Right renal pelvis (tissue), 4 donors: ENCODE results near the gene MYO15B. TPM values are rescaled to one million over a fixed set of nuclear protein-coding genes. Genes with fewer than 3 reads are reported as not detected.
"Not testable (repeated sequence)": the region's sequence is repeated elsewhere in the genome, so short reads cannot be mapped to it uniquely, and the experiment has no call there.

Source experiments
- DNase-seq, 4 donors: peaks; one replicate each; pipeline ENCODE4 v3.0.0-alpha.2; 2013; ENCODE audit warnings: low read depth in 4 of 4, low spot score in 3 of 4, missing footprints in 1 of 4
- polyA plus RNA-seq, 4 donors: library from polyadenylated mRNA; unstranded; fragments of 120-200 nt; gene quantifications; one replicate each; pipeline ENCODE4 v1.2.1, GENCODE V29; 2013; ENCODE audit not compliant: insufficient read length in 4 of 4

The MYO15B gene
- polyA plus RNA-seq, 4 donors = 97.6 to 182 (median 151) TPM

DNA sequence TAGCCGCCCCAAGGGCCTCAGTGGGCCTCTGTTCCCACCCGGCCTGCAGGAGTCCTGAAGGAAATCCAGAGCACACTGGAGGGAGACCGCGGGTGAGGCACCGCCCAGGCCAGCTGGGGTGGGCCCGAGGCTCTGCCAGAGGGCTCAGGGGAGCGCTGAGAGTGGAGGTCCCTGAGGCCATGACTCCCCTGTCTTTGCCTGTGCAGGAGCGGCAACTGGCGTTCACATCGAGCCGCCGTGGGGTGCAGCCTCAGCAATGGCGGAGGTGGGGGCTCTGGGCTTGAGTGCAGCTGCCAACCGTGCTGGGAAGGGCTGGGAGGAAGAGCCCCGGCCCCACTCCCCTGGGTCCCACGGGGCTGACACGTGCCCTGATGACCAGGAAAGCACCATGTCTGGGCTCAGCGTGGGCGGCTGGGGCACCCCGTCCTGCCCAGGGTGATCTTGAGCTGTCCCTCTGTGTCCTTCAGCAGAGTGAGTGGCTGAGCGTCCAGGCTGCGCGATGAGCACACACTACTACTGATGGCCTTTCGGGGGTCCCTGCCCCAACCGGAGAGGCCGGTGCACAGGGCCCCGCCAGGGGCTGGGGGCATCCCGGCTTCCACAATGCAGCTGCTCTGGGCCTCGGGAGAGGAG lies 13.1 kb upstream of the MYO15B start:
- no peak for DNase-seq

DNA sequence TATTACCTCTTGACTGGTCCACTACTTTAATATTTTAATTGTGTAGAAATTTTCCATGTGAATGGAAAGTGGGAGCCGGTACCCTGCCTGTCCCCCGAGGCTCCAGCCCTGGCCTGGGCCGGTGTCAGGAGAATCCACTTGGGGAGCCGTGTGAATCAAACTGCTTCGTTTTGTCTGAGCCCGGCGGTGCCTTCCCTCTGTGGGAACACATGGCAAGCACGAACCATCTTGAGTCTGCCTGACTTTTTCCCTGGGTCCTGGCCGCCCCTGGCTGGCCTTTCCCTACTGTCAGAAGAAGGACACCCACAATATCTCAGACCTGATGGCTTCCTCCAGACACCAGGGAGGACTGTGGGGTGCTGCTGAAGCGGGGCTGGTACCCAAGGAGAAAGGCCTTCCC lies 12.4 kb upstream of the MYO15B start:
- no peak for DNase-seq

DNA sequence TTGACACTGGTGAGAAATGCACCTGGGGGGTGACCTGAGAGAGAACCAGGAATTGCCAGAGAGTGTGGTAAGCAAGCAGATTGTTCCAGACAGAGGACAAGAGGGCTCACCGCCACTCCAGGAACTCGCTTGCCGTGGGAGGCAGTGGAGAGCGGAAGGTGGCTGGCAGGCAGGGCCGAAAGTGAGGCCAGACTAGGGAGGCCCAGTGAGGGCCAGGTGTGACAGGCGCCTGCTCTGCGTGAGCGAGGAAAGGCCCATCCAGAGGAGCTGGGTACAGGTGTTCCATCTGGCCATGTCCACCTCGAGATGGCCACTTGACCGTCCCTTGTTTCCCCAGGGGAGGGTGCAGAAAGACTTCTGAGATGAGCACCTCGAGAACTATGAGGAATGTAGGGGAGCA lies 11.9 kb upstream of the MYO15B start:
- DNase-seq = no peak

DNA sequence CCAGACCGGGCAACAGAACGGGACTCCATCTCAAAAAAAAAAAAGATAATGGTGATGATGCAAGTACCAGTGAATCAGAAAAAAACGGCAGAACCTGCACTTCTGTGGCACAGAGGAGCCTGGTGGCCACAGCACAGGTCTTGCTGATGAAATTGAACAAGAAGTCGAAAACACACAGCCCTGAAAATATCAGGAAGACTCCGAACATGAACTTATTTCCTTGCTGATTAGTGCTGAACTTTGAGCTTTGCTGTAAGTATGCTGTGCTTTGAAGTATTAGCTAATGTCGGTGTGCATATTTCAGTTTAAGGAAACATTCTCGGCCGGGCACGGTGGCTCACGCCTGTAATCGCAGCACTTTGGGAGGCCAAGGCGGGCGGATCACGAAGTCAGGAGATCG lies 10.9 kb upstream of the MYO15B start:
- DNase-seq = no peak

DNA sequence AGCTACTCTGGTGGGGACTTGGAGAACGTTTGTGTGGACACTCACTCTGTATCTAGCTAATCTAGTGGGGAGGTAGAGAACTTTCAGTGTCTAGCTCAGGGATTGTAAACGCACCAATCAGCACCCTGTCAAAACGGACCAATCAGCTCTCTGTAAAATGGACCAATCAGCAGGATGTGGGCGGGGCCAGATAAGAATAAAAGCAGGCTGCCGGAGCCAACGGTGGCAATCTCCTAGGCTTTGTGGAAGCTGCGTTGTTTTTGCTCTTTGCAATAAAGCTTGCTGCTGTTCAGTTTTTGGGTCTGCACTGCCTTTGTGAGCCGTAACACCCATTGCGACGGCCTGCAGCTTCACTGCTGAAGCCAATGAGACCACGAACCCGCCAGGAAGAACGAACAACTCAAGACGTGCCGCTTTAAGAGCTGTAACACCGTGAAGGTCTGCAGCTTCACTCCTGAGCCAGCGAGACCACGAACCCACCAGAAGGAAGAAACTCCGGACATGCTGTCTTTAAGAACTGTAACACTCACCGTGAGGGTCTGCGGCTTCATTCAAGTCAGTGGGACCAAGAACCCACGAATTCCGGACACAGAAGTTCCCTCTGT lies 6.4 kb upstream of the MYO15B start:
- DNase-seq = not testable (repeated sequence)

DNA sequence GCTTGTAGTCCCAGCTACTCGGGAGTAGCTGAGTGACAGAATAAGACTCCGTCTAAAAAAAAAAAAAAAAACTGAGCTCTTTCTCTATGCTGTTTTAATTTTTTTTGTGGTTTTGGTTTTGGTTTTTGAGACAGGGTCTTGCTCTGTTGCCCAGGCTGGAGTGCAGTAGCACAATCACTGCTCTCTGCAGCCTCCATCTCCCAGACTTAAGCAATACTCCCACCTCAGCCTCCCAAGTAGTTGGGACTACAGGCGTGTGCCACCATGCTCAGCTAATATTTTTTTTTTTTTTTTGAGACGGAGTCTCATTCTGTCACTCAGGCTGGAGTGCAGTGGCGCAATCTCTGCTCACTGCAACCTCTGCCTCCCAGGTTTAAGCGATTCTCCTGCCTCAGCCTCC lies 4.4 kb upstream of the MYO15B start:
- not testable (repeated sequence) for DNase-seq

DNA sequence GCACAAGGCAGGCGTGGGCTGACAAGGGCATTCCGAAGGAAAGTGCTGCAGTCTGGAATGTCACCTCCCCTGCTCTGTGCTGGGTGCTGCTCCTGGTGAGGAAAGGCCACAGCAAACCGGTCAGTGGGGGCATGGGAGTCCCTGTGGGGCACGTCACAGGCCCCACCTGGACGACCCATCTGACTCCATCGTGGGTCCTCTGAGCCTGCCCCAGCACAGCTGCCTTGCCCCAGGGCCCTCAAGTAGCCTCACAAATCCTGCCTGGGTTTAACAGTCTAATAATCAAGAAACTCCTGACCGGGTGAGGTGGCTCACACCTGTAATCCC lies 2.8 kb upstream of the MYO15B start:
- DNase-seq = no peak

DNA sequence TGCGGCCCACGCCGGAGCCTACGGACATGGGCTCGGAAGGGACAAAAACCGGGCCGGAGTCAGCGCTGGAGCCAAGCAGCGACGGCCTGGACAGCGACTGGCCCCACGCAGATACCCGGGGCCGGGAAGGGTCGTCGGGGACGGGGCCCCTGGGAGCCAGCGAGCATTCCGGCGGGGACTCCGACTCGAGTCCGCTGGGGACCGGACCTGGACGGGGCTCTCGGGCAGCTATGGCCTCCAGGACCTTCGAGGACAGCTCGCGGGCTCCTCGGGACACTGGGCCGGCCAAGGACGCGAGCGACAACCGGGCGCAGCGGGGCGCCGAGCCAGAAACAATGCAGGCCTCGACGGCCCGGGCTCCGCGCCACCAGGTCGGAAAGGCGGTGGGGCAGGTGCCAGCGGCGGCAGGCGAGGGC lies 1.0 kb downstream of the MYO15B start:
- peak in 1 of 4 donors; percentile 37 for DNase-seq

DNA sequence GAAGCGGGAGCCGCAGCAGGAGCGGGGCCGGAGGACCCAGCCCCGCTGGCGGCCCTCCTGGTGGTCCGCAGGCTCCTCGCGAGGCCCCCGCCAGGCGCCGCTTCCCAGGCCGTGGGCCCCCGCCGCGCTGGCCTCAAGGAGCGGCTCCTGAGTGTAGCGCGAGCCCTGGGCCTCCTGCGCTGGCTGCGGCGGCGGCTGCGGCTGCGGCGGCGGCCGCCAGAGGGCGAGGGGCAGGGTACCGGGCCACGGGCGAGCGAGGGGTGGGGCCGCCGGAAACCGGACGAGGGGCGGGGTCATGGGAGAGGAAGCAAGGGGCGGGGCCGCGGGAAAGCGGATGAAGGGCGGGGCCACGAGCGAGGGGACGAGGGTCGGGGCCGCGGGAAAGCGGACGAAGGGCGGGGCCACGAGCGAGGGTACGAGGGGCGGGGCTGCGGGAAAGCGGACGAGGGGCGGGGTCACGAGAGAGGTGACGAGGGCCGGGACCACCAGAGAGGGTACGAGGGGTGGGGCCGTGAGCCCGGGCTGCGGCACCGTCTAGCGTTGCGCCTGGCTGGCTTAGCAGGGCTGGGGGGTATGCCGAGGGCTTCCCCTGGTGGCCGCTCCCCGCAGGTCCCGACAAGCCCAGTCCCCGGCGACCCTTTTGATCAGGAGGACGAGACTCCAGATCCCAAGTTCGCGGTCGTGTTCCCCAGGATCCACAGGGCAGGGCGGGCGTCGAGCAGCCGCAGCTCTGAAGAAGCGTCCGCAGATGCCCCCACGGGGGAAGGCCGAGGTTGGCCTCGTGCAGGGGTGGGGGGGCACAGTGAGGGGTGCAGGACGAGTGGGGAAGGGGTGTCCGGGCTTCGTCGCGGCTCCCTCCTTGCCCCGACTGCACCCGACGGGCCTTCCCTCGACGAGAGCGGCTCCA lies 1.7 kb downstream of the MYO15B start:
- DNase-seq = peak; percentile 83 to 91 (median 88)

DNA sequence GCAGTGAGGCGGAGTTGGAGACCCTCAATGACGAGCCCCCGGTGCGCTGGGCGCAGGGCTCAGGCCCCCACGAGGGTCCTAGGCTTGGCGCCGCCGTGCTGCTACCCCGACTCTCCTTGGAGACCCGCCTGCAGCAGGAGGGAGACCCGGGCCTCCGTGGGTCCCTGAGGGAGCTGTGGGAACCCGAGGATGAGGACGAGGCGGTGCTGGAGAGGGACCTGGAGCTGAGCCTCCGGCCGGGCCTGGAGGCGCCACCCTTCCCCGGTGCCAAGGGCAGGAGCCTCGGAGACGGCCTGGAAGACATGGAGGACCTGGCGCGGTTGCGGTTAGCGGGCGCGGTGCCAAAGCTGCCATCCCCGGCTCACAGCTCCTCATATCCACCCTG lies 2.3 kb downstream of the MYO15B start:
- DNase-seq = no peak

DNA sequence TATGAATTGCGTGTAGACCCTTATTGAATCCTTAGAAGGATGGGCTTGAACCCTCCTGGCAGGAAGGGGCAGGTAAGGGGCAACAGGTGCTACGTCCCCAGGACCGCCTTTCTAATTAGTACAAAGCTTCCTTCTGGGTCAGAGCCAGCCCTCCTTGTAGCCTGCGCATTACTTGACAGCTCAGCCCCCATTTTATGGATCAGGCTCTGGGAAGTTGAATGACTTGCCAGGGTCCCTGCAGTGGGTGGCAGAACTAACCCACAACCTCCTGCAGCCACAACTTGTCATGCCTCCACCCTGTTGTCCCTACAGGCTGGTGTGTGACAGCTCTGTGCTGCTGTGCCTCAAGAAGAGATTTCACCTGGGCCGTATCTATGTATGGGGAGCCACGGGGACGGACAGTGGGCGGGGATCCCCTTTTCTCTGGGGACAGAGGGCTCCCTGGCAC lies 2.7 kb downstream of the MYO15B start:
- DNase-seq = no peak

DNA sequence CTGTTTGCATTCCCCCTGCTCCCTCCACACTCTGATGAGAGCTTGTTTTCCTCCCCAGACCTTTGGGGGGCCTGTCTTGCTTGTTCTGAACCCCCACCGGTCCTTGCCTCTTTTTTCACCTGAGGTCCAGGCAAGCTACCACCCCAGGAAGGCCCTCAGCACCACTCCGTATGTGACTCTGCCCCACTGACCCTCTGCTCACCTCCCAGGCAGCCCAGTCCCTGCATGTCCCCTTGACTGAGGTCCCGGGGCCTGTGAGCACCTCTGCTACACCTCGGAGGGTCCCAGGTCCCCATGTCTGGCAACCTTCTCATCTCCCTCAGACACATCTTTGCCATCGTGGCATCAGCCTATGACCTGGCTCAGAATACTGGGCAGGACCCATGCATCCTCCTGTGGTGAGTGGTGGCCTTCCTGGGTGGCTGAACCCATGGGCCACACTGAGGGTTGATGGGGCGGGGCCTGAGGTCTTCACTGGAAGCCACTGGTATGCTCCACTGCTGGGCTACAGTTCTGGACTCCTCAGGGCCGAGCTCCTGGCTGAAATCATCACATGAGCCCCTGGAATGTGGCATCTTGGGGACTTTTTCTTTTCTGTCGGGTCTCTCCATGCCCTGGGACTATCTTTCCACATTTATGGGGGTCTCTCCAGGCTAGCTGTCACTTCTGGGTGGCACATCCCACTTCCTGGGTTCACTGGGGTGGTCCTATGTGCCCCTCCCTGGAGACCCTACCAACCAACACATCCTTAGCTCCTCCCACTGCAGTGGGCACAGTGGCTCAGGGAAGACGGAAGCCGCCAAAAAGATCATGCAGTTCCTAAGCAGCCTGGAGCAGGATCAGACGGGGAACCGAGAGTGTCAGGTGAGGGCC lies 3.5 kb downstream of the MYO15B start:
- DNase-seq = no peak

DNA sequence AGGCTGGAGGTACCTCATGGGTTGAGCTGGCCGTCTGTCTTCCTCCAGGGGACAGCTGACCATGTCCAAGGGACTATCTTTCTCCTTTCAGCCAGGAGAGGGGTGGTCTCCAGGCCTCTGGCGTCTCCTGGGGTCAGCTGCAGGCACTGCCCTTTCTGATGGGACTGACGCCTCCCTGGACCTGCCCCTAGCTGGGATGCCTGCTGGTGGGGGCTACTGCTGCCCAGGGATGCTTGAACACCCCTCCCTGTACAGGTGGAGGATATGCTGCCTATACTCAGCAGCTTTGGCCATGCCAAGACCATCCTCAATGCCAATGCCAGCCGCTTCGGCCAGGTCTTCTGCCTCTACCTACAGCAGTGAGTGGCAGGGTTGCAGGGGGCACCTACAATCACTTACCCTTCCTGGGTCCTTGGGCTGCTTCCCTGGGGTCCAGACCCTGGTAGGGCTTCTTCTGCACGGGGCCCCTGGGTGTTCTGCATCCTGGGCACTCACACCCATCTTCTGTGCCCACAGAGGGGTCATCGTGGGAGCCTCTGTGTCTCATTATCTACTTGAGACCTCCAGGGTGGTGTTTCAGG lies 4.2 kb downstream of the MYO15B start:
- DNase-seq = no peak

DNA sequence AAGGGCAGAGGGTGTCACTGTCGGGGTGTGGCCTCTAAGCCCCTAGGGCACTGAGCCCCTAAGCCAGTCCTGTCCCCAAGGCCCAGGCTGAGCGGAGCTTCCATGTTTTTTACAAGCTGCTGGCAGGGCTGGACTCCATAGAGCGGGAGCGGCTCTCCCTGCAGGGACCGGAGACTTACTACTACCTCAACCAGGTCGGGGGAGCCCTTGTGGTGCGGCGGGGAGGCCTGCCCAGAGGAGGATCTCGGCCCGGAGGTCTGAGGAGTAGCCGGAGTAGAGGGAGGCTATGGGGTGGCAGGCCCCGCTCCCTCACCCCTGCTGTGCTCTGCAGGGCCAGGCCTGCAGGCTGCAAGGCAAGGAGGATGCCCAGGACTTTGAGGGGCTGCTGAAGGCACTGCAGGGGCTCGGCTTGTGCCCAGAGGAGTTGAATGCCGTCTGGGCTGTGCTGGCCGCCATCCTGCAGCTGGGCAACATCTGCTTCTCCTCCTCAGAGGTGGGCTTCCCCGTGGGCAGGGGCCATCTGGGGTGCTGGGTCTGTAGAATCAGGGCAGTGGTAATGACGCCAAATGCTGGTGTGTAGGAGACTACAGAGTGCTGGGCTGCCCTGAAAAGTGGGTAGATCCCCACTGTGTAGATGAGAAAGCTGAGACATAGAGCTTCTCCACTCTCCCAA lies 4.9 kb downstream of the MYO15B start:
- DNase-seq = no peak

DNA sequence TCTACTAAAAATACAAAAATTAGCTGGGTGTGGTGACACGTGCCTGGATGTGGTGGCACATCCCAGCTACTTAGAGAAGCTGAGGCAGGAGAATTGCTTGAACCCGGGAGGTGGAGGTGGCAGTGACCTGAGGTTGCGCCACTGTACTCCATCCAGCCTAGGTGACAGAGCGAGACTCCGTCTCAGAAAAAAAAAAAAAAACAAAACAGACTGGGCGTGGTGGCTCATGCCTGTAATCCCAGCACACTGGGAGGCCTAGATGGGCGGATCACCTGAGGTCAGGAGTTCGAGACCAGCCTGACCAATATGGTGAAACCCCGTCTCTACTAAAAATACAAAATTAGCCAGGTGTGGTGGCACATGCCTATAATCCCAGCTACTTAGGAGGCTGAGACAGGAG lies 5.8 kb downstream of the MYO15B start:
- not testable (repeated sequence) for DNase-seq

DNA sequence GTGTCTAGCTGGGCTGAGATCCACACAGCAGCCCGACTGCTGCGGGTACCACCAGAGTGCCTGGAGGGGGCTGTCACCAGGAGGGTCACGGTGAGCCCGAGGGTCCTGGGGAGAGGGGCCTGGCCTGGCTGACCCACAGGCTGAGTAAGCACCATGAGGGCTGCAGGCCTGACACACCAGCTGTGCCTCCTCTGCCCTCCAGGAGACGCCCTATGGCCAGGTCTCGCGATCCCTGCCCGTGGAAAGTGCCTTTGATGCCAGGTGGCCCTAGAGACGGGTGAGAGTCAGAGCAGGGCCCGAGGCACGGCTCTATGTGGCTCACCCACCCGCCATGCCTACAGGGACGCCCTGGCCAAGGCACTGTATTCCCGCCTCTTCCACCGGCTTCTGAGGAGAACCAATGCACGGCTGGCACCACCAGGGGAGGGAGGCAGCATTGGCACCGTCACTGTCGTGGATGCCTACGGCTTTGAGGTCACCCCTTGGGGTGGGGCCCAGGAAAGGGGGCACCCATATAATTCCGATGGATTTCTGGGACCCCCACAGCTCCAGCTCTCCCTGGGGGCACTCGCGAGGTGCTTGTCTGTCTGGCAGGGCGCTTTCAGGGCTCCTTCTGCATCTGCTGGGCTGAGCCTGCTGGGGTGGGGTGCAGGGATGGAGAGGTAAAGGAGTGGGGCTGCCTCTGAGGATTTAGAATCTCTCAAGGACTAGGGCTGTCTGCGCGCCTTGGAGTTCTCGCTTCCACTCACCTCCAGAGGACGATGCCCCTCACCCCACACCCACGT lies 7.1 kb downstream of the MYO15B start:
- no peak for DNase-seq

DNA sequence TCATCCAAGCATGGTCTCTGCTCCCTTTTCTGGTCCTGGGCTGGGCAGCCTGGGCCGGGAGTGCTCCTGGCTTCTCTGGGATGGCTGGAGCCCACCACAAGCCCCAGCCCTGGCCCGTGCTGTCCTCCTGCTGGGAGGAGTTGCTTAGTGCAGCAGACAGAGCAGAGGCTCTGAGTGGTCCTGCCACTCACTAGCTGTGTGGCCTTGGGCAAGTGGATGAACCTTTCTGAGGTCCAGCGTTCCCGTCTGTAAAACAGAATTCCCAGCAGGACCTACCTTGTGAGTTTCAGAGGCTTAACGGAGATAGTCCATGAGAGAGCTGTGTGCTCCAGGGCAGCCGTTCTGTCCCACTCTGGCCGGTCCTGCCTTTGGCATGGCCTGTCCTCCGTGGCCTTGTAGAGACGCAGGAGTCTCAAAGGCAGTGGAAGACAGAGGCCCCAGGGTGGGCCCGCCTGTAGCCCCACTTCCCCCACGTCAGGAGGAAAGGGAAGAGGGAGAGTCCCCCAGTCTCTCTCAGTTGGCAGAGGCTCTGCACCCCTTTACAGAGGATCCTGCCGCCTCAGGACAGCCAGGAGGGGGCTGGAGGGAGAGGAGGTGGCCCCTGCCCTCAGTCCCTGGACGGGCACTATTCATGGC lies 7.8 kb downstream of the MYO15B start:
- no peak for DNase-seq

DNA sequence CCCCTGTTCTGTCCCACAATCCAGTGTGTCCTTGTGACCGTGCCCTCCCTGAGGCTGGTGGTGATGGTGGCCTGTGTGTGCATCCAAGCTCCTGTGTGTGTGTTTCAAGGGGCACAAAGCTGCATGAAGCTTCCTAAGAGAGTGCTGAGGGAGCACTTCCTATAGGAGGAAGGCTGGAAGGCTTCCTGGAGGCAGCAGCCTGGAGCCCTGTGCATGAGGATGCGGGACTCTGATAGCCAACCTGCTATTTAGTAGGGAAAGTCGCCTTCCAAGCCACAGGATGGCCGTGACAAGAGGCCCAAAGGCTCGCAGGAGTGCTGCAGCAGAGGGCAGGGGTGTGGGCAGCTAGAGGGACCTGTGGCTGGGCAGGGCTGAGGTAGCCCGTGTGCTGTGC lies 8.3 kb downstream of the MYO15B start:
- no peak for DNase-seq
